Neural cell (in vitro differentiated cells): Measurements from ENCODE around the gene ABHD4.

Source experiments
- CTCF ChIP-seq: fragments of 450-650 bp; IDR thresholded peaks from 2 replicates; pipeline ENCODE4 v1.5.1; 2014; ENCODE audit warnings: antibody characterized with exemption, mild to moderate bottlenecking, moderate library complexity; ENCODE audit not compliant: poor library complexity, severe bottlenecking
- EP300 ChIP-seq: fragments of 450-650 bp; conservative IDR thresholded peaks from 2 replicates; pipeline ENCODE4 v1.6.1; 2014; ENCODE audit warnings: antibody characterized with exemption, mild to moderate bottlenecking, moderate library complexity; ENCODE audit not compliant: poor library complexity, severe bottlenecking
- EZH2 ChIP-seq: fragments of 200-600, 300-800 bp; shearing (Covaris generic), sonication (generic); IDR thresholded peaks from 2 replicates; pipeline ENCODE4 v1.6.1; 2014; ENCODE audit warnings: antibody characterized with exemption, low read length, borderline replicate concordance, mild to moderate bottlenecking; ENCODE audit not compliant: insufficient read depth, poor library complexity, severe bottlenecking
- MXI1 ChIP-seq: fragments of 450-650 bp; conservative IDR thresholded peaks from 2 replicates; pipeline ENCODE4 v1.6.1; 2014; ENCODE audit warnings: antibody characterized with exemption, mild to moderate bottlenecking; ENCODE audit not compliant: poor library complexity, severe bottlenecking
- RAD21 ChIP-seq: fragments of 450-650 bp; conservative IDR thresholded peaks from 2 replicates; pipeline ENCODE4 v1.6.1; 2014; ENCODE audit warnings: antibody characterized with exemption, mild to moderate bottlenecking, moderate library complexity

DNA sequence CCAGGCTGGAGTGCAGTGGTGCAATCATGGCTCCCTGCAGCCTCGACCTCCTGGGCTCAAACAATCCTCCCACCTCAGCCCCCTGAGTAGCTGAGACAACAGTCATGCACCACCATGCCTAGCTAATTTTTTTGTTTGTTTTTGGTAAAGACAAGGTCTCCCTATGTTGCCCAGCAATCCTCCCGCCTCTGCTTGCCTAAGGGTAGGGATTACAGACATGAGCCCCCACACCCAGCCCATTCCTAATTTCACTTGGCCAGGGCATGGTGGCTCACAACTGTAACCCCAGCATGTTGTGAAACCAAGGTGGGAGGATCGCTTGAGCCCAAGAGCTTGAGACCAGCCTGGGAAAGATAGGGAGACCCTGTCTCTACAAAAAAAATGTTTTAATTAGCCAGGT lies 18.2 kb upstream of the ABHD4 start:
- TF ChIP-seq EP300 (no peak), CTCF (no peak), EZH2 (no peak), MXI1 (no peak), RAD21 (no peak)
